ENCODE data around the gene DES. TPM values are rescaled to one million over a fixed set of nuclear protein-coding genes. Genes with fewer than 3 reads are reported as not detected.

Gene DES
- total RNA-seq, 1 donor from 2014 or later: 9.3 TPM

DNA sequence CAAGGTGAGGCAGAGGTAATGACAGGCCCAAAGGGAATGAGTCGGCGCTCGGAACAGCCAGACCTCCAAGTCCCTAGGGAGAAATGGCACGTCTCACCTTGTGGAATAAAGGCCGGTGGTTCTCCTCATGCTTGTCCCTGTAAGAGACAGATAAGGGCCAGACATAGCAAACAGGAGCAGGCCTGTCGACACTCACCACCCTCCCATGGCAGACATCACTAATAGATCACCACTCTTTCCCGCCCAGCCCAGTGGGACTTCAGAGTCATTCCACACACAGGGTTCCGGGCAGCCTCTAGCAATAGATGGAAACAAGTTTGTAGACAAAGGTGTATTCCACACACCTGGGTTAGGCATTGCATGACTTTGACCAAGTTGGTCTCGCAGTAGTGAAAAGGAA, 36.7 kb upstream of the DES start:
- H3K27ac Mint-ChIP-seq: no peak overlapping the region
- DNase-seq (ENCODE audit: extremely low spot score, unreplicated experiment): no peak
- H3K9me3 Mint-ChIP-seq: no peaks in the 10 kb centered on the region
- peaks cover 7% of the 10 kb centered on the region for H3K4me1 Mint-ChIP-seq (ENCODE audit: unreplicated experiment)
- peaks cover 14% of the 10 kb centered on the region for H3K36me3 Mint-ChIP-seq
- H3K27me3 Mint-ChIP-seq: no peaks in the 10 kb centered on the region
- no peak overlapping the region for H3K4me3 Mint-ChIP-seq
- TF ChIP-seq, protein P1, sequence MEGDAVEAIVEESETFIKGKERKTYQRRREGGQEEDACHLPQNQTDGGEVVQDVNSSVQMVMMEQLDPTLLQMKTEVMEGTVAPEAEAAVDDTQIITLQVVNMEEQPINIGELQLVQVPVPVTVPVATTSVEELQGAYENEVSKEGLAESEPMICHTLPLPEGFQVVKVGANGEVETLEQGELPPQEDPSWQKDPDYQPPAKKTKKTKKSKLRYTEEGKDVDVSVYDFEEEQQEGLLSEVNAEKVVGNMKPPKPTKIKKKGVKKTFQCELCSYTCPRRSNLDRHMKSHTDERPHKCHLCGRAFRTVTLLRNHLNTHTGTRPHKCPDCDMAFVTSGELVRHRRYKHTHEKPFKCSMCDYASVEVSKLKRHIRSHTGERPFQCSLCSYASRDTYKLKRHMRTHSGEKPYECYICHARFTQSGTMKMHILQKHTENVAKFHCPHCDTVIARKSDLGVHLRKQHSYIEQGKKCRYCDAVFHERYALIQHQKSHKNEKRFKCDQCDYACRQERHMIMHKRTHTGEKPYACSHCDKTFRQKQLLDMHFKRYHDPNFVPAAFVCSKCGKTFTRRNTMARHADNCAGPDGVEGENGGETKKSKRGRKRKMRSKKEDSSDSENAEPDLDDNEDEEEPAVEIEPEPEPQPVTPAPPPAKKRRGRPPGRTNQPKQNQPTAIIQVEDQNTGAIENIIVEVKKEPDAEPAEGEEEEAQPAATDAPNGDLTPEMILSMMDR (conservative IDR thresholded peaks at IDR 0.05): no peak

DNA sequence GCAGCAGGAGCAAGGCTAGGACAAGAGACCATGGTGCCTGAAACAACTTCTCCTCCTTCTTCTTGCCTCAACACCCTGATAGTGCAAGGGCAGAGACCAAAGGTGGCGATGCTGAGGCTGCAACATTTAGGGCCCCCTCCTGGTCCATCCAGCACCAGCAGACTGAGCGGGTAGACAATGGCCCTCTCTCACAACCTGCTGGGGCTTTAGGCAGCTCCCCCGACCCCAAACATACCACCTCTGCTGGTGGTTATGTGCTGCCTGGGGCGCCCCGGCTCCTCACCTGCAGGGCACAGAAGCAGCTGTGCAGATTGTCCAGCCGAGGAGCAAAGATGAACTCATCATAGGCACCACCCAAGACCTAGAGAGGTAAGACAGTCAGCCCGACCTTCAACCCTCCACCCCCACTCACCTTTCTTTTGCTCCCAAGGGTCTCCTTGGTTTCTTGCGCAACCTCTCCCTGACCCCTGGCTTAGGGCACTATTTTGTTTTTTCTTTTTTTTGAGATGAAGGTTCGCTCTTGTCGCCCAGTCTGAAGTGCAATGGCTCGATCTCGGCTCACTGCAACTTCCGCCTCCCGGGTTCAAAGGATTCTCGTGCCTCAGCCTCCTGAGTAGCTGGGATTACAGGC, 34.0 kb upstream of the DES start:
- TF ChIP-seq, protein P1 (conservative IDR thresholded peaks at IDR 0.05): no peak
- Mint-ChIP-seq H3K27me3 (no peaks in the 10 kb centered on the region), H3K4me1 (ENCODE audit: unreplicated experiment) (peaks cover 15% of the 10 kb centered on the region), H3K9me3 (no peaks in the 10 kb centered on the region), H3K27ac (no peak overlapping the region), H3K36me3 (peaks cover 18% of the 10 kb centered on the region), H3K4me3 (no peak overlapping the region)
- no peak for DNase-seq (ENCODE audit: extremely low spot score, unreplicated experiment)

DNA sequence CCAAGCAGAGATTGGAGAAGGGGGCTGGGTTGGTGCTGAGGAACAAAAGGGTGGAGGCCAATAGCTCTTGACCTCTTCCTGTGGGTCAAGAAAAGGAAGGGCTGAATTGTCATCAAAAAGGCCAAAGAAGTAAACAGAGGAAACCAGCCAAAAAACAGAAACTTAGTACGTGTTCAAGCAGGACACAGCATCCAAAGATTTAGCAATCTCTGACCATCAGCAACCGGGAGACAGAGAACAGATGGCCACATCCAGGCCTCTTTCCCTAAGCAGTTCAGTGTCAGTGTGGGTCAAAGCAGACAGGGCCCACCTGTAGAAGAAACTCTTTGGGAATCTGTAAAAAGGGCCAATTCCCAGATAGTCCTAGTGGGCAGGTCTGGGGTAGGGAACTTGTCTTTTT, 33.3 kb upstream of the DES start:
- H3K4me3 Mint-ChIP-seq: no peak overlapping the region

DNA sequence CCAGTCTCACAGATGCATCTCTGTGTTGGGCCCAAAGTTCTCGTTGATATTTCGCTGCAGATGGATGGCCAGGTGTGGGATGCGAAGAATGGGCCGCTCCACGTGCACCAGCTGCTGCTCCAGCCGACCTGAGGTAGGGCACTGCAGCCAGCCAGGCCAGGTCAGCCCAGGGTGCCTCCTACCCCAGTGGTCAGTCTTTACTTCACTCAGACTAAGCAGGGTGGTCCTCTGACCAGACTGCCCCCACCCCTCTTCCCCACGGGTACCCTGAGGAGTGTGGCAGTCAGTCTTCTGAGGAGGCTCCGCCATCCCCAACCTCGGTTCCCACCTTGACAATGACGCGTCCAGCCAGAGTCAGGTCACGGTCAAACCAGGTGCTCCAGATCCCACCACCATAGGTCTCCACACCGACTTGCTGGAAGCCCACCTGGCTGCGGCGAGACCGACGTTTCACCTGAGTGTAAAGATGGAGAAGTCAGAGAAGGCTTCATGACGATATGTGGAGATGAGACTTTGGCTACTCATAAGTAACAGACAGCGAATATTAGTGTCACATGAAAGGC, 32.1 kb upstream of the DES start:
- H3K4me3 Mint-ChIP-seq: no peak overlapping the region
- H3K27me3 Mint-ChIP-seq: no peaks in the 10 kb centered on the region
- no peaks in the 10 kb centered on the region for H3K9me3 Mint-ChIP-seq
- no peak for DNase-seq (ENCODE audit: extremely low spot score, unreplicated experiment)
- H3K27ac Mint-ChIP-seq: no peak overlapping the region
- H3K36me3 Mint-ChIP-seq: peaks cover 16% of the 10 kb centered on the region
- H3K4me1 Mint-ChIP-seq (ENCODE audit: unreplicated experiment): peaks cover 15% of the 10 kb centered on the region
- TF ChIP-seq, protein P1 (conservative IDR thresholded peaks at IDR 0.05): no peak

More for the DNA sequence above, 33.3 kb upstream of the DES start:
- Mint-ChIP-seq H3K36me3 (peaks cover 18% of the 10 kb centered on the region), H3K27ac (no peak overlapping the region), H3K27me3 (no peaks in the 10 kb centered on the region), H3K4me1 (ENCODE audit: unreplicated experiment) (peaks cover 15% of the 10 kb centered on the region), H3K9me3 (no peaks in the 10 kb centered on the region)
- TF ChIP-seq, protein P1 (conservative IDR thresholded peaks at IDR 0.05): no peak
- no peak for DNase-seq (ENCODE audit: extremely low spot score, unreplicated experiment)

DNA sequence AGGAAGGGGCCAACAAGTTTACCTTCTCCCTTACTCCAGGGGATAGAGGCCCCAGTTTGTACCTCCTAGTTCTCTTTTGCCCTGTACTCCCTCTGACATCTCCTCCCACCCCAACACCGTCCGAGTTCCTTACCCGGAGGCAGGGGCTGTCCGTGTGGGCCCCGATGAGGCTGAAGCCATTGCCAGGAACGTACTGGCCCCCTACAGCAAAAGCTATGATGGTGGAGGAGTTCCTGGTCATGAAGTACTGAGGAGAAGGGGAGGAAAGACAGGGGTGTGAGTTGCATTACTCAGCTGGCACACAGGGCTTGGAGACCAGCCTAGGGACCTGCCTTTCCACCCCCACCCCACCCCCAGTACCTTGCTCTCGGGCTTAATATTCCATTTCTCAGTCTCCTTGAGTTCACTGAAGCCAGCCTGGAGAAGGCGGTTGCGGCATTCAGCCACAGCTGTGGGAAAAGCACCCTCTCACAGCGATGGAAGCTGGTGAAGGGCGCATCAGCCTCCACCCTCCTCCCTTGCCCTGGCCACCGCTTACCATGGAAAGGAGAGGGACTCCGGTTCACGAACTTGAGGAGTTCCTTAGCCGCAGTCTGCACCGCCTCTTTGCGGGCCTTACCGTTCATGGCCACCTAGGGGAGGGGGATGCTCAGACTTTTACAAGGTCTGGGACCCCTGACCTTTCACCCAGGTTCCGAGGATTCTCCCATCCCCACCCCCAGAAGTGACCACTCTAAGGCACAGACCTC, 31.5 kb upstream of the DES start:
- Mint-ChIP-seq H3K27ac (peak overlapping the region; percentile 91), H3K36me3 (peaks cover 10% of the 10 kb centered on the region), H3K4me1 (ENCODE audit: unreplicated experiment) (peaks cover 15% of the 10 kb centered on the region), H3K9me3 (no peaks in the 10 kb centered on the region), H3K4me3 (peak overlapping the region; percentile 95), H3K27me3 (no peaks in the 10 kb centered on the region)
- TF ChIP-seq, protein P1 (conservative IDR thresholded peaks at IDR 0.05): no peak
- no peak for DNase-seq (ENCODE audit: extremely low spot score, unreplicated experiment)
